Spleen (tissue), 7 donors: ENCODE results near the gene ARHGAP45.

Source experiments
- POLR2A ChIP-seq, 3 donors: fragments of 450-650 bp; IDR thresholded peaks; one replicate each; pipeline ENCODE4 v1.5.1; 2017; ENCODE audit warnings: antibody characterized with exemption in 3 of 3, mild to moderate bottlenecking in 1 of 3
- POLR2AphosphoS5 ChIP-seq, 3 donors: sonication (generic); formaldehyde crosslinking; IDR thresholded peaks; one replicate each; pipeline ENCODE4 v1.5.1; 2017; ENCODE audit warnings: antibody characterized with exemption in 3 of 3
- TF ChIP-seq, protein P1 (sequence below), 11 experiments: fragments of 200-600 bp in 7 of 11; fragments of 450-650 bp in 4 of 11; sonication (generic) in 4 of 11; IDR thresholded peaks in 8 of 11; conservative IDR thresholded peaks in 3 of 11; 1 replicate in 7 of 11; 2 replicates in 4 of 11; pipeline versions ENCODE4 v1.4.0 to v1.8.0; 2016 to 2021; ENCODE audit warnings: antibody characterized with exemption in 11 of 11, inconsistent platforms in 4 of 11, mild to moderate bottlenecking in 1 of 11
- donor health status: DM: no; HTN: no; CAD: no; lungs with moderate emphysema.
- donor health status: DM: no; HTN: no; CAD: no.
- donor health status: DM: no; HTN: no; CAD: no.

DNA sequence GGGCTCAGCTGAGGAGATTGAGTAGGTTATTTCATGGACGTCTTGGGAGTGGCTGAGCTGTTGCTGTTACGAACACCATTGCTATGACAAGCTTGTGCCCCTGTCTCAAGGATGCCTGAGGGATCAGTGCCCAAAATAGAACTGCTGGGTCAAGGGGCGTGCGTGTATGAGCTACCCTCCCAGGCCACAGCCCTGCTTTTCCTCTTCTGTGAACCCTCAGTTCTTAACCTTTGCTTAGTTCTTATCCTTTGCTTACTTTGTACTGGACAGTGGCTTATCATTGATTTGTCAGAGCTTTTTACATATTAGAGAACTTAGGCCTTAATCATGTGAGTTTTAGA lies 9.0 kb downstream of the ARHGAP45 start:
- TF ChIP-seq, protein P1, sequence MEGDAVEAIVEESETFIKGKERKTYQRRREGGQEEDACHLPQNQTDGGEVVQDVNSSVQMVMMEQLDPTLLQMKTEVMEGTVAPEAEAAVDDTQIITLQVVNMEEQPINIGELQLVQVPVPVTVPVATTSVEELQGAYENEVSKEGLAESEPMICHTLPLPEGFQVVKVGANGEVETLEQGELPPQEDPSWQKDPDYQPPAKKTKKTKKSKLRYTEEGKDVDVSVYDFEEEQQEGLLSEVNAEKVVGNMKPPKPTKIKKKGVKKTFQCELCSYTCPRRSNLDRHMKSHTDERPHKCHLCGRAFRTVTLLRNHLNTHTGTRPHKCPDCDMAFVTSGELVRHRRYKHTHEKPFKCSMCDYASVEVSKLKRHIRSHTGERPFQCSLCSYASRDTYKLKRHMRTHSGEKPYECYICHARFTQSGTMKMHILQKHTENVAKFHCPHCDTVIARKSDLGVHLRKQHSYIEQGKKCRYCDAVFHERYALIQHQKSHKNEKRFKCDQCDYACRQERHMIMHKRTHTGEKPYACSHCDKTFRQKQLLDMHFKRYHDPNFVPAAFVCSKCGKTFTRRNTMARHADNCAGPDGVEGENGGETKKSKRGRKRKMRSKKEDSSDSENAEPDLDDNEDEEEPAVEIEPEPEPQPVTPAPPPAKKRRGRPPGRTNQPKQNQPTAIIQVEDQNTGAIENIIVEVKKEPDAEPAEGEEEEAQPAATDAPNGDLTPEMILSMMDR (IDR thresholded peaks at IDR 0.05 in 8 of 11, conservative IDR thresholded peaks at IDR 0.05 in 3 of 11) = no peak
- no peak for TF ChIP-seq POLR2AphosphoS5 (IDR thresholded peaks at IDR 0.05)
- TF ChIP-seq POLR2A (IDR thresholded peaks at IDR 0.05) = no peak
